HFFc6 (cell line): Measurements from ENCODE around the gene SERF2. TPM values are rescaled to one million over a fixed set of nuclear protein-coding genes. Genes with fewer than 3 reads are reported as not detected.

ENCODE experiments used
- DNase-seq: peaks from one replicate; pipeline ENCODE4 v3.0.0-alpha.2; 2018
- H3K27ac Mint-ChIP-seq: 2 replicates; pipeline ENCODE4 v1.8.0; 2020; ENCODE audit warnings: mild to moderate bottlenecking, mixed read lengths
- H3K27me3 Mint-ChIP-seq: 2 replicates; pipeline ENCODE4 v1.8.0; 2021; ENCODE audit warnings: mild to moderate bottlenecking, moderate library complexity, mixed read lengths; ENCODE audit not compliant: insufficient read depth
- H3K36me3 Mint-ChIP-seq: 2 replicates; pipeline ENCODE4 v1.8.0; 2021; ENCODE audit warnings: low read depth, mixed read lengths
- H3K4me1 Mint-ChIP-seq: 2 replicates; pipeline ENCODE4 v1.8.0; 2020; ENCODE audit warnings: low read depth, mixed read lengths
- H3K4me3 Mint-ChIP-seq: 2 replicates; pipeline ENCODE4 v1.8.0; 2020; ENCODE audit warnings: mild to moderate bottlenecking, moderate library complexity, mixed read lengths
- H3K9me3 Mint-ChIP-seq: 2 replicates; pipeline ENCODE4 v1.8.0; 2020; ENCODE audit warnings: mild to moderate bottlenecking, mixed read lengths
- total RNA-seq, 6 experiments: library from RNA; stranded (reverse); fragmentation: NEBNext Ultra II Directional; extraction: Animal tissue kit (Norgen Biotek cat#: 25700); gene quantifications; 2 replicates in 1 of 6; 3 replicates in 5 of 6; pipeline ENCODE4 v1.2.3, GENCODE V29; 2021
- TF ChIP-seq, protein P1 (sequence below): fragments of 200-600 bp; sonication (generic); IDR thresholded peaks from 2 replicates; pipeline ENCODE4 v1.5.0; 2021; ENCODE audit warnings: antibody characterized with exemption, mild to moderate bottlenecking

SERF2 gene
- total RNA-seq, 6 experiments from 2014 or later: 908 to 1,158 (median 1,046) TPM

DNA sequence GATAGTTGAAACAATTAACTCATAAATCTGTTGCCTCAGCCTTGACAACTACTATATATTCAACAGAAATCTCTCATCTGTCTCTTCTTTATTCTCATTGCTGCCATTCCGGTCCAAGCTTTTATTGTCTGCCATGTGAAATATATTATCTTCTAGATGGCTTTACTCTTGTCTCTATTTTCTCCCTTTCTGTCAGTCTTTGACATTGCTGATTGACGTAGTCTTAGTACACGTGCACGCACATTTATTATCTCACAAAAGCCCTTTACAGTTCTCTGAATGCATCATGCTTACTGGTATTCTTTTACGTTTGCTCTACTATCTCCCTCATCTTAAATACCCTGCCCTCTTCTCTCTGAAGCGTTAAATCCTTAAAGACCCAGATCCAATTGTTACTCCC is 40.2 kb upstream of the SERF2 start:
- no peaks in the 10 kb centered on the region for H3K9me3 Mint-ChIP-seq
- H3K27ac Mint-ChIP-seq: no peak overlapping the region
- no peak for DNase-seq
- H3K36me3 Mint-ChIP-seq: peaks cover 23% of the 10 kb centered on the region
- H3K27me3 Mint-ChIP-seq: no peaks in the 10 kb centered on the region
- TF ChIP-seq, protein P1, sequence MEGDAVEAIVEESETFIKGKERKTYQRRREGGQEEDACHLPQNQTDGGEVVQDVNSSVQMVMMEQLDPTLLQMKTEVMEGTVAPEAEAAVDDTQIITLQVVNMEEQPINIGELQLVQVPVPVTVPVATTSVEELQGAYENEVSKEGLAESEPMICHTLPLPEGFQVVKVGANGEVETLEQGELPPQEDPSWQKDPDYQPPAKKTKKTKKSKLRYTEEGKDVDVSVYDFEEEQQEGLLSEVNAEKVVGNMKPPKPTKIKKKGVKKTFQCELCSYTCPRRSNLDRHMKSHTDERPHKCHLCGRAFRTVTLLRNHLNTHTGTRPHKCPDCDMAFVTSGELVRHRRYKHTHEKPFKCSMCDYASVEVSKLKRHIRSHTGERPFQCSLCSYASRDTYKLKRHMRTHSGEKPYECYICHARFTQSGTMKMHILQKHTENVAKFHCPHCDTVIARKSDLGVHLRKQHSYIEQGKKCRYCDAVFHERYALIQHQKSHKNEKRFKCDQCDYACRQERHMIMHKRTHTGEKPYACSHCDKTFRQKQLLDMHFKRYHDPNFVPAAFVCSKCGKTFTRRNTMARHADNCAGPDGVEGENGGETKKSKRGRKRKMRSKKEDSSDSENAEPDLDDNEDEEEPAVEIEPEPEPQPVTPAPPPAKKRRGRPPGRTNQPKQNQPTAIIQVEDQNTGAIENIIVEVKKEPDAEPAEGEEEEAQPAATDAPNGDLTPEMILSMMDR: no peak
- no peak overlapping the region for H3K4me3 Mint-ChIP-seq
- peaks cover 25% of the 10 kb centered on the region for H3K4me1 Mint-ChIP-seq

DNA sequence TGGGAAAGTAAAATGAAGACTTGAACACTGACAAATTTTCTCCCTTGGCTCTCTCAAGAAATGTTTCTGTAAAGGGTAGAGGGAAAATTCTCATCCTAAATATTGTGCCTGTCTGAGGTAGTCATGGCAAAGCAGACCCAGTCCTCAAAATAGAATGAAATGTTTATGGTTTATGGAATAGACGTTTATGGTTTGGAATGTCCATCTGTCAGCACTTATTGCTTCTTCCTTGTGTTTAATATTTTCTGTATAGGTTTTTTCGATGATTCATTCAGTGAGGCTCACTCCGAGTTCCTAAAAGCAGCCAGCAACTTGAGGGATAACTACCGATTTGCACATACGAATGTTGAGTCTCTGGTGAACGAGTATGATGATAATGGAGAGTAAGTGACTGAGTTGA is 29.3 kb upstream of the SERF2 start:
- TF ChIP-seq, protein P1: no peak
- Mint-ChIP-seq H3K4me1 (peaks cover 11% of the 10 kb centered on the region; the same call in 1 of the 2 replicates), H3K4me3 (no peak overlapping the region), H3K36me3 (peaks cover 13% of the 10 kb centered on the region), H3K9me3 (no peaks in the 10 kb centered on the region), H3K27me3 (no peaks in the 10 kb centered on the region), H3K27ac (peak overlapping the region; percentile 37)
- no peak for DNase-seq

DNA sequence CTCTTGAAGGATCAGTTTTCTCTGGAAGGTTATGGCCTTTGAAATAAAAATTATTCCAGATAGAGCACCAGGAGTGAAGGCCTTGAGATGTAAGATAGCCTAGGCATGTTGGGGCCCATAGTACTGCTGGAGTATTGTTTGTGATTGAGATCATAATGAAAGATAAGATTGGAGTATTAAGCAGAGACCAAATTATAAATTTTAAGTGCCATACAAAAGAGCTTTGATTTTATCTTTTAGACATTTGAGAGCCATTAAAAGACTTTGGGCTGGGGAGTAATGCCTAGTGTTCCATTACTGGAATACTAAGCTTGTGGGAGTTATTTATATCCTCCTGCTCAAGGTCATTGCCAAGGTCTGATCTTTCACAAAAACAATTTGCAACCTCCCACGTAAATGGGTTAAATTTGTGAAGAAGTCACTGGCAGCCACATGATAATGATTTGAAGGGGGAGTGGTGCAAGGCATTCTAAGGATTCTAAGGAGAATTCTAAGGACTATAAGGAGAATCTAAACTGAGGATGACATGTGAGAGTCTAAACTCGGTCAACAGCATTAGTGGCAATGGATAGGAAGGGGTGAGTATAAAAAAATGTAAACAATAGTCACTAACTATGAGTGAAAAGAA is 28.2 kb upstream of the SERF2 start:
- H3K27me3 Mint-ChIP-seq: no peaks in the 10 kb centered on the region
- DNase-seq: no peak
- TF ChIP-seq, protein P1: no peak
- H3K9me3 Mint-ChIP-seq: no peaks in the 10 kb centered on the region
- H3K4me1 Mint-ChIP-seq: peaks cover 11% of the 10 kb centered on the region; the same call in 1 of the 2 replicates
- no peak overlapping the region for H3K4me3 Mint-ChIP-seq
- peaks cover 13% of the 10 kb centered on the region for H3K36me3 Mint-ChIP-seq
- H3K27ac Mint-ChIP-seq: no peak overlapping the region

DNA sequence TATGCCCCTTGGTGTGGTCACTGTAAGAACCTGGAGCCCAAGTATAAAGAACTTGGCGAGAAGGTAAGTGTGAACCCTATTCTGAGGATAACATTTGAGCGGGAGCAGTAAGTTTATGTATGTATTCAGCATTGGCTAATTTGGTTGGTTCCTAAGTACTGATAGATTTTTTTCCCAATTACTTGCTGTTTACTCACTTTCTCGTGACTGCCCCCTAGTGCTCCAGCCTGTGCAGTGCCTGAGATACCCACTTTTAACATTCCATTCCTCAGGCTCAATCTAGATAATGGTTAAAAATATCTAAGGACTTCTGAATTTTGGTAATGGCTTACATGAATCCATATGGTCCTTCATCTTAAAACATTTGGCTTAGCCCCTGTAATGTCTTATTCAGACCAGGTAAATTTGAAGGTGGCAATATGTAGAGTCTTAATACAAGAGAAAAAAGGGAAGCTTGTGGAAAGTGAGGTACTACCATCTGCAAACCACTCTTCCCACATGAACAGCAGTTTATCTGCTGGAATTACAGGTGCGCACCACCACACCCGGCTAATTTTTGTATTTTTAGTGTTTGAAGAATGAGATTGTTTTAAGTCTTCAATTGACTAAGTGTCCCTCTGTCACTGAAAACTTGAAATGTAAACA is 22.4 kb upstream of the SERF2 start:
- TF ChIP-seq, protein P1: peak; percentile 87
- DNase-seq: peak; percentile 49
- Mint-ChIP-seq H3K36me3 (peaks cover 30% of the 10 kb centered on the region; the same call in 1 of the 2 replicates), H3K4me3 (no peak overlapping the region), H3K9me3 (no peaks in the 10 kb centered on the region), H3K27me3 (no peaks in the 10 kb centered on the region), H3K27ac (no peak overlapping the region), H3K4me1 (no peaks in the 10 kb centered on the region)

DNA sequence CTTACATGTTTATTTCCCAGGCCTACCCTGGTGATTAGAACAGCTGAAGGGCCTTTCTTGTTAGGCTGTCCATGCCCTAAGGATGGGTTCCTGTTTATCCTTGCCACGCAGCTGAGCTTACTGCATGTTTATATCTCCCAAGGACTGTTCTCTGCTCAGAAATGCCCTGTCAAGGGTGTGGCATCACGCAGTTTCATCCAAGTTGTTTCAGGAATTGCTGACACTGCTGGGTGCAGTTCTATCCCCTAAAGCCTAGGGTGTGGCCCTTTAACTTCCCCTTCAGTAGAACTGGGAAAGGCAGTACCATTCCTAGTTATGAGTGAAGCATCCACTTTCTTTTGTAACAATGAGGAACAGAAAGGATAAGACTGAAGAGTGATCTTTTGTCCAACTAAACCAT is 20.3 kb upstream of the SERF2 start:
- TF ChIP-seq, protein P1: no peak
- no peak for DNase-seq
- H3K9me3 Mint-ChIP-seq: no peaks in the 10 kb centered on the region
- no peak overlapping the region for H3K4me3 Mint-ChIP-seq
- H3K4me1 Mint-ChIP-seq: peaks cover 9% of the 10 kb centered on the region; the same call in 1 of the 2 replicates
- no peaks in the 10 kb centered on the region for H3K27me3 Mint-ChIP-seq
- H3K27ac Mint-ChIP-seq: no peak overlapping the region
- H3K36me3 Mint-ChIP-seq: peaks cover 24% of the 10 kb centered on the region; the same call in 1 of the 2 replicates
